GM19025 (cell line): ENCODE results near the gene SLC6A4.
A peak's percentile ranks its signal among the peaks of the same experiment; 100 is the strongest.
"Not testable (repeated sequence)": the region's sequence is repeated elsewhere in the genome, so short reads cannot be mapped to it uniquely, and the experiment has no call there.

Source experiments
- ATAC-seq: cut with Tn5 transposase; IDR thresholded peaks from one replicate; pipeline ENCODE4 v1.9.1; 2021; ENCODE audit warnings: mild to moderate bottlenecking, low read depth, moderate library complexity; ENCODE audit not compliant: unreplicated experiment

Gene SLC6A4

GRCh38 chr17:30221346-30221745, 14.2 kb downstream of the SLC6A4 start:
- no peak for ATAC-seq

DNA sequence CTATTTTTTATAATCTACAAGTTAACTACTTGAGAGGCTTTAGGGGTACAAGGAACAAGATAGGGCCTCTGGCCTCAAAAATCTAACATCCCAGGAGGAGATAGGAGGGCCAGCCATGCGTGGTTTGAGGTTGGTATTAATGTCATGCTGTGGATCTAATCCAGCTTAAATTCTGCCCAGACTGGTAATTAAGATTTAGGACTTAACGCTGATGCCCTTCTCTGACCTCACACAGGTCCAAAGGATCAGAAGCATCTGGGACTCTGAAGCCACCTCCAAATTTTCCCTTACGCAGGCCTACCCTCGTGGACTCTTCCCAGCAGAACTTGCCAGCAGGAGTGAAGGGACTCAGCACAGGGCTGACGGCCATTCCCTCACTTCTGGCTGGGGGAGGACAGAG, 15.1 kb downstream of the SLC6A4 start:
- ATAC-seq: no peak

- no peak for ATAC-seq
These were observed 15.7 kb downstream of the SLC6A4 start for GRCh38 chr17:30219833-30220232.

DNA sequence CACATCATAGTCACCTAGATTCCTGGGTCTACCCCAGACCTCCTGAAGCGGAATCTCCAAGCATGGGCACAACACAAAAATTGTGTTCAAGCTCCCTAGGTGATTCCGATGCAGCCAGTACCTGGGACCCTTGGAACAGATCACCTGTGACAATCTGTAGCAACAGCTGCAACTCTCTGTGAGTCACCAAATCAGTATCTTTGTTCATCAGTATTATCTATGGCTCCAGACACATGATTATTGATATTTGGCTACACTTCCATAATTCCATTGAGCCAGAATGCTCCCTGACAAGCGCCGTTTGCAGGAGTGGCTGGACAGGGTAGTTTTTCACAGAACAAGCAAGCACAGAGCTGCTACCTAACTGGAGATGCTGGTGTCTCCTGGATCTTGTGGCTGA, 16.2 kb downstream of the SLC6A4 start:
- no peak for ATAC-seq

DNA sequence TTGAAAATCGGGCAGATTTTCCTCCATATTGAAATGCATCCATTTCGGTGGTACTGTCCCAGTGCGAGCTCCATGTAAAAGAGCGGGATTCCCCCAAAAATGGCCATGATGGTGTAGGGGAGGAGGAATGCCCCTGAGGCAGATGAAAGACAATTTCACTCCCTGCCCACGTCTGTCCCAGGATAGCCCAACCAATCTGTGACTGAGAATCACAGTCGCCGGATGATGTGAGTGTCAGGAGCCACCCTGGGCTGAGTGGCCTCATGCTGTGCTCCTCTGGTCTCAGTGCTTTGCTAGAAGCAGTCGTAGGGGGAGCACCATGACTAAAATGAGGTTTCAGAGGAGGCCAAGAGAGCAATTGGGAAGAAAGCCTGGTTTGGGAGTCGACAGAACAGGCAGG, 16.7 kb downstream of the SLC6A4 start:
- no peak for ATAC-seq

DNA sequence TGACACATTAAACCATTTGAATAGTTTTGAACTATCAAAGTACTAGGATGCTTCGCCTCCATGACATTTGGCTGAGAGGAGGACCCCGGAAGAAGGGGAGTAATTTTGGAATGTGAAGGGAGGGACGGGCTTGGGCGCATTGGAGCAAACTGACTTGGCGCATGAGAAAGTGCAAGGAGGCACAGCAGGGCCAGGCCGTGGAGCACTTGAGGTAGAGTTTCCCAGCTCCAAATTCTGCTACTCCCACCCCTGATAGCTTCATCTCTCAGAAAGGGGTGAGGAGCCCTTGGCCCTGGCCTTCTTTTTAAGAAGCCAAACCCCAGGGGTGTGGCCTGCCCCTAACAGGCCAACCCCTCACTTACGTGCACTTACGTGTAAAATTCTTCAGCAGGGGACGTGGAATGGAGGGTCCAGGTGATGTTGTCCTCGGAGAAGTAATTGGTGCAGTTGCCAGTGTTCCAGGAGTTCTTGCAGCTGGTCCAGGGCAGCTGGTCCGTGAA, 17.7 kb downstream of the SLC6A4 start:
- no peak for ATAC-seq

DNA sequence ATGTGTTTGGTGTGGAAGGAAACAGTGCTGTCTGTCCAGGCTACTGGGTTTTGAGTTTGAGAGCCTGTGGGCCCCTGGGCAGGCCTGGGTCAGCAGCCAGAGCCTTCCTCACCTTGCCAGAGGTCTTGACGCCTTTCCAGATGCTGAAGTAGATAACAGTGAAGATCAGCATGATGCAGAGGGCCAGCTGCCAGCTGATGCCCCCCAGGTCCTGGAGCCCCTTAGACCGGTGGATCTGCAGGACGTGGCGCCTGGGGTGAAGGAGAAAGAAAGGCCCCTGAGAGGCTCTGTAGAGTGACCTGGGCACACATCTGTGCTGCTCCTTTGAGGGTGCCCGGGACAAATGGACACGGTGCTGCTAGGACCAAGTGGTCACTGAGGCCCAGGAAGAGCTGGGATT, 18.4 kb downstream of the SLC6A4 start:
- no peak for ATAC-seq

- peak; percentile 82 for ATAC-seq
These were observed 22.7 kb downstream of the SLC6A4 start for GRCh38 chr17:30212750-30213149.

- no peak for ATAC-seq
These were observed 24.1 kb downstream of the SLC6A4 start for GRCh38 chr17:30211371-30211770.

DNA sequence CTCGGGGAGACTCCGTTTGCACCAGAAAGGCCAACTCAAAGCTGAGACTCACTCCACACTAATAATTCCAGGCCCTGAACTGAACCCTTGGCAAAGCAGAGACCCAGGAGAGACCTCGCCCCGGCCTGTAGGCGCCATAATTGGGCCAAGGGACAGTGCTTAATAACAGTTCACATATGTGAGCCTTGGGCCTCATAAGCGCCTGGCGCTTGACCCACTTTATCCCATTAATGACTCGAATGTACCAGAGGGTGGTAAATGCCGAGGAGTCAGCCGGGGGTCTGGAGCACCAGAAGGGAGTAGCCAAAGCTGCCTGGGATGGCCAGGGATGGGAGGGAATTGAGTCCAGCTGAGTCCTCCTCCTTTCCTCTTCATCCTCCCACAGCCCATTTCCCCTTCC, 24.6 kb downstream of the SLC6A4 start:
- no peak for ATAC-seq

DNA sequence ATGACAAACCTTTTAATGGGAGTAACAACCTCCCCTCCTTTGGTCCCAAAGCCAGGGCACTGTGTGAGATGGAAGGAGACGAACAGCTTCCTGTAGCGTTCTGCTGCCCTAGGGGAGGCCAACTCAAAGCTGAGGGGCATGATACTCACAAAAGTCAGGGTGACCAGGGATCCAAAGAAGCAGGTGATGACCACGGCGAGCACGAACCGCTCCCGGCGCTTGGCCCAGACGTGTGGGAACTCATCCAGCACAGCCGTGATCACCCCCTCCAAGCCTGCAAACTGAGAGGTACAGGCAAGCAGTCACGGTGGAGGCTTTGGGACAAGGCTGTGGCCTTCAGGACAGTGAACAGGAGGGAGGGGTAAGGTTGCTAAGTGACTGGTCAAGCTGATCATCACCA, 25.1 kb downstream of the SLC6A4 start:
- ATAC-seq: no peak

GRCh38 chr17:30209930-30210329, 25.6 kb downstream of the SLC6A4 start:
- ATAC-seq: no peak

DNA sequence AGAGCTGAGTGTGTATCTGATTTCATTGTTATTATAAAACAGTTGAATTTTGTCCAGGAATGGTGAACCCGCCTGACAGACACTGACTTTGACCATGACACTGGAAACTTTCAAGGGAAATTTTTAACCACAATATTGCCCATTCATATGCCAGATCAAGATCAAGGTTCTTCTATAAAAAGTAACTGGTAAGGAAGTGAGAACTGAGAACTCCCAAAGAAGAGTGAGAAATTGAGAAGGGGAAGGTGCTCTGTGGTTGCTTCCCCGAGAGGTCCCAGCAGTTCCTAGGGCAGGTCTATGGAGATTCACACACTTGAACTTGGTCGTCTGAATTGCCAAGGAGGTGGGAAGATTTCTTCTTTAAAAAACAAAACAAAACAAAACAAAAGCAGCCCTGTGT, 27.3 kb downstream of the SLC6A4 start:
- no peak for ATAC-seq

GRCh38 chr17:30207655-30208054, 27.8 kb downstream of the SLC6A4 start:
- no peak for ATAC-seq

- no peak for ATAC-seq
These were observed 32.0 kb downstream of the SLC6A4 start for GRCh38 chr17:30203471-30203981.

GRCh38 chr17:30200656-30201055, 34.8 kb downstream of the SLC6A4 start:
- not testable (repeated sequence) for ATAC-seq

DNA sequence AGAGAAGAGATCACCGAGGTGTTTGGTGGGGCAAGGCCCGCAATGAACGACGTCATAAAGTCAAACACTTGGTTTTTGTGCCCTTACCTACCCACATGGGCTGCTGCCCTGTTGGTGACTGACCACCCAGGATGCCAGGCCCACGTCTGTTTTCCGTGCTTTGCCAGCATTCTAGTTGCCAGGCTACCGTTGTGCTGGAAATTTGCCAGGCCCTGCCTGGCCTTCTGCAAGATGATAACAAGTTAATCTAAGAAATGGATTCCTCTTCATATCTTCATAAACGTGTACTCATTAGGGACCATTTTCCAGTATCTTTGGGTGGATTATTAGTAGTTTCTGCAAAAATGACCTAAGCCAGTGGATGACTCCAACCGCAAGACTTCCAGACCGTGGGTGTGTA, 35.4 kb downstream of the SLC6A4 start:
- ATAC-seq: no peak

DNA sequence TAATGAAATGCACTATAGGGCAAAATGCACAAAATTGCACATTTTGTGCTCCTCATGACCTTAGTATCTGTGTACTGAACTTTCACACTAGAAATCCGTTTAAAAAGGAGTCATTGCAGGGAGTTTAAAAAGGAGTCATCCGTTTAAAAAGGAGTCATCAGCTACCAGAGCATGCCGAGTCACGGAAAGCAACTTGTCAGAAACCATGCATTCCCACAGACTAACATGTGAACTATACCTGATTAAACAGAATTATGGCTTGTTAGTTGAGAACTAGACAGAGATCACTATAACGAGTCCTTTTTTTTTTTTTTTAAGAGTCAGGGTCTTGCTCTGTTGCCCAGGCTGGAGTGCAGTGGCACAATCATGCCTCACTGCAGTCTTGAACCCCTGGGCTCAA, 35.9 kb downstream of the SLC6A4 start:
- no peak for ATAC-seq

GRCh38 chr17:30197416-30197815, 38.1 kb downstream of the SLC6A4 start:
- ATAC-seq: no peak

- no peak for ATAC-seq
These were observed 39.0 kb downstream of the SLC6A4 start for GRCh38 chr17:30196504-30196903.

DNA sequence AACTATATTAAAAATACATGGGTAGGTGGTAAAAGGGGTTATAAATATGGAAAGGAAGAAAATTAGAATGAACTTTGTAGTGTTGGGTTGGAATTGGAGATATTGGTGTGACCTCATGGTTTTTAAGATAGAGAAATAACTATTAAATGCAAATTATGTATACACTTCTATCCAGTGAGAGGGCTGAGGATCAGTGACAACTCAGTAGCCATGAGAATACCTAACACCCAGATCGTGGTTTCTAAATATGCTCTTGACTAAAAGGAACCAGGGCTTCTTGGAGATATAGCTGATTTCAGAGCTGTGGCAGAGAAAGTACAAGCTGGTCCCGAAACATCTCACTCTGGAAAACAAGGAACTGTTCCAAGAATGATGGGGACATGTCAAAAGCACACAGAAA, 44.4 kb downstream of the SLC6A4 start:
- no peak for ATAC-seq

DNA sequence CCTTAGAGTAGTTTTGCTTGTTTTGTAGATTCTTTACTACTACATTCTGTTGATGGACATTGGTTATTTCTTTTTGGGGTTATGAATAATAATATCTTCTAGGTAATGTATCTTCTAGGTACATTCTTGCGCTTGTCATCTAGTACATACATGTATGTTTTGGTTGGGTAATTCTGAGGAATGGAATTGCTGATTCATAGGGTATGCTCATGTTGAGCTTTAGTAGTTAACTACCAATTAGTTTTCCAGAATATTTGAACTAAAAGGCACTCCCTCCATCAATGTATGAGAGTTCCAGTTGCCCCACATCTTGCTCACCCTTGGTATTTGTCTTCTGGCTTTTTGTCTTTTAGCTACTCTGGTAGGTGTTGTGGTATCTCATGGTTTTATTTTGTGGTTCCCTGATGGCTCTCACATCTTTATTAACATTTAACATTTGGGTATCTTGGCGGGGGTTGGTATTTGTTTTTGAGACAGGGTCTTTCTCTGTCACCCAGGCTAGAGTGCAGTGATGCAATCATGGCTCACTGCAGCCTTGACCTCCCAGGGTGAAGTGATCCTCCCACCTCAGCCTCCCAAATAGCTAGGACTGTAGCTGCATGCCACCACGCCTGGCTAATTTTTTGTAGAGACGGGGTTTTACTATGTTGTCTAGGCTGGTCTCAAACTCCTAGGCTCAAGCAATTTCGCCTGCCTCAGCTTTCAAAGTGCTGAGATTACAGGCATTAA, 47.1 kb downstream of the SLC6A4 start:
- no peak for ATAC-seq
